GM12873 (cell line): ENCODE measurements around the gene KLHL10.

Source experiments
- CTCF ChIP-seq: IDR thresholded peaks from 2 replicates; pipeline ENCODE4 v1.5.1; 2012; ENCODE audit warnings: low read depth, mild to moderate bottlenecking, moderate library complexity, low read length, control low read depth; ENCODE audit not compliant: insufficient read depth; ENCODE audit errors: missing control alignments

KLHL10 gene

GRCh38 chr17:41799366-41799765 lies 38.3 kb upstream of the KLHL10 start:
- TF ChIP-seq CTCF, result no peak

GRCh38 chr17:41800601-41801373 lies 36.8 kb upstream of the KLHL10 start:
- TF ChIP-seq CTCF, result no peak

DNA sequence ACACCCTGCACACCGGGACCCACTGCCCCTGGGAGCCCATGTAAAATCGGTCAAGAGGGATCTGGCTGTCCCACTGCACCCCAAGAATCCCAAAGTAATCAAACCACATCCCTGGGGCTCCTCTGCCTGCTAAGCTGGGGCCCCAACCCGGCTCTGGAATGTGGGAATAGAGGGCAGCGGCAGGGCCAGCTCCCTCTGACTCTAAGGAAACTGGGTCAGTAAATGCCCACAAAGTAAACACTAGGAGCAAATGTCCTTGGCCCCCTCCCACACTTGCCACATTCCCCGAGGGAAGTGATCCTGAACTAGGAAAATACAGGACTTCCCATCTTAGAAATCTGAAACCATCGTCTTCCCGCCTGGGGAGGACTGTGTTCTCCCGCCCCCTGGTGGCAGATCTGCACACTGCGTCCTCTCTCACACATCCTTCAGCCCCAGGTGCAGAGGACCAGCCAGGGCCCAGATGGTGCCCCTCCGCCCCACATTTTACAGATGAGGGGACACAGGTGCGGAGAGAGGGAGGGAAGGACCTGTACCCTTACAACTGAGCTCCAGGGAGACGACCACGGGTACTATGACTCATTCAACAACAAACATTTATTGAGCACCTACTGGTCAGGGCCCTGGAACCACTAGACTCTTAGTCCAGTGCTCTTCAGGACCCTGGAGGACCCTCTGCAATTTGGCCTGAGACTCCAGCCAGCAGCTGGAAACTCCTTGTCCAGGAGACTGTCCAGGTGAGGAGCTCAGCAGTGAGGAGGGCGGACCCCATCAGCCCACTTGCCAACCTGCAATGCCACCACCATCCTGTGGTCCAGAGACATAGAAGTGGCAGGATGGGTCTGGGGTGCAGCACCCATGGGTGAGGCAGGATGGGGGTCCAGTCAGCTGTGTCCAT lies 36.0 kb upstream of the KLHL10 start:
- TF ChIP-seq CTCF, result peak; percentile 95

DNA sequence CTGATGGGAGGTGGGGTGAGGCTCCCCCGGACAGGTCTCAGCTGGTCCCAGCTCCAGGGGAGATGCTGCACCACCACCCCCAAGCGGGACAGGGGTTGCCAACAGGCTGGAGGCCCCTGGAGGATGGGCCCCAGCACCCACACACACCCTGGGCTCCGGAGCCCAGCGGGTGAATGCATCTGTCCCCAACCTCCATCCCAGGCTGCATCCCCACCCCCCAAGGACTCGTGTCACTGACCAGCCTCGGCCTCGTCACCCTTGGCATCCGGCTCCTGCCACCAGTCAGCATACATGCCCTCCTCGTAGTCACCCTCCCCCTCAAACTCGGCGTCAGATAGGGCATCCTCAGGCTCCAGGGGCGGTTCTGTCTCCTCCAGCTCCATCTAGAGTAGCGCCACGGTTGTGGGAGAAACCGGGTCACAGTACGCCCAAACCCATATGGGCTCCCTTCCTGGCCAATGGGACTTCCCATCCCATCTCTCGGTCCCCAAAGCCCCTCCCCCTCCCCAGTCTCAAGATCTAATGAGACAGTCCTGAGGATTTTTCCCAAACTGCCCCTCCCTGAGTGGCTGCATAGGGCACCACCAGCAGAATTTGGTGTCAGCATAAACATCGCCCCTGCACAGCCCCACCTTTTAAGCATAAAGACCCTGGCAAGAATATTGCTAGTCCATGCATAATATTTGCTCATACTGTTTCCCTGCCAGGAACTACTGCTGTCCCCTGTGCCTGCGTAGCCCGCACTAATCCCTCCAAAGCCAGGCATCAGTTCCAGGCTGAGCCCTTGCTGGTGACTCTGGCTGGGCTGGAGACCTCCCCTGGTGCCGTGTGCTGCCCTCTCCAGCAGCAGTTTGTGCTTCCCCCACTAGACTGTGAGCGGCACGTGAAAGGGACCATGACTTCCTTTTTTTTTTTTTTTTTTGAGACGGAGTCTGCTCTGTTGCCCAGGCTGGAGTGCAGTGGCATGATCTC lies 34.3 kb upstream of the KLHL10 start:
- no peak for TF ChIP-seq CTCF

DNA sequence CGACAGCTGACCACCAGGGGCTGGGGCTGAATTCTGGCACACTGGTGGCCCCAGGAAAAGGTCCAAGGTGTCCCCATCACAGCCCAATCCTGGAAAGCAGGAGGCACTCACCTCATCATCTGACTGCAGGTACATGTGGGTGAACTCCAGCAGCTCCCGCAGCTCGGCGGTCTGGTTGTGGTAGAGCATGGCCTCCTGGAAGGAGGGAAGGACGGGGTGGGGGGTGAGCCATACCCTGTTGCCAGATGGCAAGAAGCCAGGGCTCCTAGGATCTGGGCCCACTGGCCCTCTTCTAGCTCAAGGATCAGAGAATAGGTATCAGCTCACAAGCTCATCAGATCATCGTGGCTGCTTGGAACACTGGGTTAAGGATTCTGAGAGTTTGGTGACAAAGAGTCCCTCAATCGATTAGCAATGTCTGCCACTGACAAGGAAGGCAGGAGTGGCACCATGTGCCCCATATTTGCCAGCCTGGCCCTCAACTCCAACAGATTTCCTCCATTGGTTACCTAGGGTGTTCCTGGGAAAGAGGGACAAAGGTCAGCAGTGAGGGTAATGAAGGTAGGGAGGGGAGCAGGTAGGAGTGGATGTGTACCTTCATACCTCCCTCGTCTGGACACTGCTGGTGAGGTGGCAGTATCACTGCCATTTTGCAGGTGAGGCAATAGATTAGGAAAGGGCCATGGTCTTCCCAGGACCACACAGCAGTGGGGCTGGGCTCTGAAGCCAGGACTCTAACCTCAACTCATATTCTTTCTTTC lies 30.8 kb upstream of the KLHL10 start:
- no peak for TF ChIP-seq CTCF

GRCh38 chr17:41810659-41811548 lies 26.7 kb upstream of the KLHL10 start:
- no peak for TF ChIP-seq CTCF
